HepG2 (cell line): ENCODE measurements around the gene TOMM20. TPM values are rescaled to one million over a fixed set of nuclear protein-coding genes. Genes with fewer than 3 reads are reported as not detected.

Source experiments
- ARNT ChIP-seq: fragments of 450-650 bp; IDR thresholded peaks from 2 replicates; pipeline ENCODE4 v1.6.1; 2017
- KLF16 ChIP-seq, 2 experiments: sonication (generic) in 1 of 2; formaldehyde crosslinking in 1 of 2; IDR thresholded peaks; 2 replicates each; pipeline versions ENCODE4 v1.6.1 to v1.8.0; 2016 to 2023; ENCODE audit warnings: missing genetic modification reagents in 2 of 2, missing compliant biosample characterization in 1 of 2
- PLRG1 ChIP-seq: fragments of 450-650 bp; conservative IDR thresholded peaks from 2 replicates; pipeline ENCODE4 v1.6.1; 2016
- POGZ ChIP-seq: sonication (generic); formaldehyde crosslinking; IDR thresholded peaks from 2 replicates; pipeline ENCODE4 v1.4.0; 2020; ENCODE audit warnings: mild to moderate bottlenecking, missing genetic modification reagents
- SAP130 ChIP-seq: IDR thresholded peaks from 2 replicates; pipeline ENCODE4 v1.6.1; 2016; ENCODE audit warnings: low read depth
- WIZ ChIP-seq: sonication (generic); formaldehyde crosslinking; IDR thresholded peaks from 2 replicates; pipeline ENCODE4 v1.5.1; 2020; ENCODE audit warnings: mild to moderate bottlenecking, missing genetic modification reagents
- ZBTB20 ChIP-seq: sonication (generic); formaldehyde crosslinking; IDR thresholded peaks from 2 replicates; pipeline ENCODE4 v1.8.1; 2023; ENCODE audit warnings: missing genetic modification reagents, low read depth, mild to moderate bottlenecking, borderline replicate concordance
- ZNF574 ChIP-seq: sonication (generic); formaldehyde crosslinking; IDR thresholded peaks from 2 replicates; pipeline ENCODE4 v1.4.0; 2020; ENCODE audit warnings: missing genetic modification reagents
- ZNF615 ChIP-seq: sonication (generic); formaldehyde crosslinking; IDR thresholded peaks from 2 replicates; pipeline ENCODE4 v1.5.0; 2020; ENCODE audit warnings: mild to moderate bottlenecking, missing genetic modification reagents, borderline replicate concordance
- ZNF746 ChIP-seq: sonication (generic); formaldehyde crosslinking; IDR thresholded peaks from 2 replicates; pipeline ENCODE4 v1.8.0; 2022; ENCODE audit warnings: mild to moderate bottlenecking, missing genetic modification reagents
- polyA plus RNA-seq, 8 experiments: library from polyadenylated mRNA; depleted of rRNA in 3 of 8; stranded (reverse) in 7 of 8; unstranded in 1 of 8; fragments of >200 nt; fragmentation: Illumina TruSeq in 4 of 8; extraction: Trizol in 4 of 8; gene quantifications; 2 replicates each; pipeline versions ENCODE4 v1.2.1 to v1.2.3, GENCODE V29; 2011 to 2016; ENCODE audit warnings: low read depth in 4 of 8, missing spikeins in 1 of 8, mixed read lengths in 1 of 8; ENCODE audit not compliant: insufficient read depth in 1 of 8
- total RNA-seq, 5 experiments: library from RNA; depleted of rRNA; stranded (reverse); fragments of >200 nt; fragmentation: Illumina TruSeq; extraction: Trizol; gene quantifications; 2 replicates each; pipeline ENCODE4 v1.2.3, GENCODE V29; 2016; ENCODE audit warnings: low read depth in 1 of 5
- TF ChIP-seq, protein P1 (sequence below): sonication (generic); formaldehyde crosslinking; IDR thresholded peaks from 2 replicates; pipeline ENCODE4 v1.5.0; 2020; ENCODE audit warnings: mild to moderate bottlenecking, missing genetic modification reagents

The TOMM20 gene
- total and polyA plus RNA-seq, 2 of the 13 experiments (the other 11 are each of a cell fraction or from before 2014, with no cell fraction given), result 153 to 376 TPM

- TF ChIP-seq ZBTB20 (CRISPR knock-in tag) (peak; percentile 79; the same call in 1 of the 2 replicates), ZNF615 (CRISPR knock-in tag) (peak; percentile 85; the same call in 1 of the 2 replicates), POGZ (CRISPR knock-in tag) (peak; percentile 70; the same call in 1 of the 2 replicates), PLRG1 (no peak), WIZ (CRISPR knock-in tag) (peak; percentile 35; the same call in 1 of the 2 replicates), KLF16 (CRISPR knock-in tag; IDR thresholded peaks at IDR 0.05) (peak in 1 of 2 experiments; percentile 60; a peak in 1 of 4 replicates), ARNT (no peak), ZNF746 (peak; percentile 81), SAP130 (CRISPR knock-in tag) (peak; percentile 94), ZNF574 (peak; percentile 69)
- TF ChIP-seq, protein P1, sequence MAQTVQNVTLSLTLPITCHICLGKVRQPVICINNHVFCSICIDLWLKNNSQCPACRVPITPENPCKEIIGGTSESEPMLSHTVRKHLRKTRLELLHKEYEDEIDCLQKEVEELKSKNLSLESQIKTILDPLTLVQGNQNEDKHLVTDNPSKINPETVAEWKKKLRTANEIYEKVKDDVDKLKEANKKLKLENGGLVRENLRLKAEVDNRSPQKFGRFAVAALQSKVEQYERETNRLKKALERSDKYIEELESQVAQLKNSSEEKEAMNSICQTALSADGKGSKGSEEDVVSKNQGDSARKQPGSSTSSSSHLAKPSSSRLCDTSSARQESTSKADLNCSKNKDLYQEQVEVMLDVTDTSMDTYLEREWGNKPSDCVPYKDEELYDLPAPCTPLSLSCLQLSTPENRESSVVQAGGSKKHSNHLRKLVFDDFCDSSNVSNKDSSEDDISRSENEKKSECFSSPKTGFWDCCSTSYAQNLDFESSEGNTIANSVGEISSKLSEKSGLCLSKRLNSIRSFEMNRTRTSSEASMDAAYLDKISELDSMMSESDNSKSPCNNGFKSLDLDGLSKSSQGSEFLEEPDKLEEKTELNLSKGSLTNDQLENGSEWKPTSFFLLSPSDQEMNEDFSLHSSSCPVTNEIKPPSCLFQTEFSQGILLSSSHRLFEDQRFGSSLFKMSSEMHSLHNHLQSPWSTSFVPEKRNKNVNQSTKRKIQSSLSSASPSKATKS, result peak; percentile 82; the same call in 1 of the 2 replicates
Measured at GRCh38 chr1:235068158-235069121, 60.2 kb downstream of the TOMM20 start (continued).
